ENCODE measurements around the gene CYP21A2. TPM values are rescaled to one million over a fixed set of nuclear protein-coding genes. Genes with fewer than 3 reads are reported as not detected.
A peak's percentile ranks its signal among the peaks of the same experiment; 100 is the strongest.
"Not testable (repeated sequence)": the region's sequence is repeated elsewhere in the genome, so short reads cannot be mapped to it uniquely, and the experiment has no call there.

Gene CYP21A2
- total and polyA plus RNA-seq, 8 donors, result 0.23 to 2.7 (median 0.77) TPM

DNA sequence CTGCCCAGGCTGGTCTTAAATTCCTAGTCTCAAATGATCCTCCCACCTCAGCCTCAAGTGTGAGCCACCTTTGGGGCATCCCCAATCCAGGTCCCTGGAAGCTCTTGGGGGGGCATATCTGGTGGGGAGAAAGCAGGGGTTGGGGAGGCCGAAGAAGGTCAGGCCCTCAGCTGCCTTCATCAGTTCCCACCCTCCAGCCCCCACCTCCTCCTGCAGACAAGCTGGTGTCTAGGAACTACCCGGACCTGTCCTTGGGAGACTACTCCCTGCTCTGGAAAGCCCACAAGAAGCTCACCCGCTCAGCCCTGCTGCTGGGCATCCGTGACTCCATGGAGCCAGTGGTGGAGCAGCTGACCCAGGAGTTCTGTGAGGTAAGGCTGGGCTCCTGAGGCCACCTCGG is 663 bp downstream of the CYP21A2 start:
- ATAC-seq; H3K4me1 ChIP-seq; H3K27me3 ChIP-seq; FAIRE-seq; H3K27ac ChIP-seq; H3K36me3 ChIP-seq; H3K4me3 ChIP-seq; intact Hi-C loops (cut with DNase I); H3K9me3 ChIP-seq: not testable (repeated sequence)
- WGBS, 2 donors, result 62 to 66% methylated on average over 4 of the region's 5 CpGs
- peak in 1 of 6 donors; percentile 6 for DNase-seq

DNA sequence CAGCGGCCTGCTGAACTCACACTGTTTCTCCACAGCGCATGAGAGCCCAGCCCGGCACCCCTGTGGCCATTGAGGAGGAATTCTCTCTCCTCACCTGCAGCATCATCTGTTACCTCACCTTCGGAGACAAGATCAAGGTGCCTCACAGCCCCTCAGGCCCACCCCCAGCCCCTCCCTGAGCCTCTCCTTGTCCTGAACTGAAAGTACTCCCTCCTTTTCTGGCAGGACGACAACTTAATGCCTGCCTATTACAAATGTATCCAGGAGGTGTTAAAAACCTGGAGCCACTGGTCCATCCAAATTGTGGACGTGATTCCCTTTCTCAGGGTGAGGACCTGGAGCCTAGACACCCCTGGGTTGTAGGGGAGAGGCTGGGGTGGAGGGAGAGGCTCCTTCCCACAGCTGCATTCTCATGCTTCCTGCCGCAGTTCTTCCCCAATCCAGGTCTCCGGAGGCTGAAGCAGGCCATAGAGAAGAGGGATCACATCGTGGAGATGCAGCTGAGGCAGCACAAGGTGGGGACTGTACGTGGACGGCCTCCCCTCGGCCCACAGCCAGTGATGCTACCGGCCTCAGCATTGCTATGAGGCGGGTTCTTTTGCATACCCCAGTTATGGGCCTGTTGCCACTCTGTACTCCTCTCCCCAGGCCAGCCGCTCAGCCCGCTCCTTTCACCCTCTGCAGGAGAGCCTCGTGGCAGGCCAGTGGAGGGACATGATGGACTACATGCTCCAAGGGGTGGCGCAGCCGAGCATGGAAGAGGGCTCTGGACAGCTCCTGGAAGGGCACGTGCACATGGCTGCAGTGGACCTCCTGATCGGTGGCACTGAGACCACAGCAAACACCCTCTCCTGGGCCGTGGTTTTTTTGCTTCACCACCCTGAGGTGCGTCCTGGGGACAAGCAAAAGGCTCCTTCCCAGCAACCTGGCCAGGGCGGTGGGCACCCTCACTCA is 1.4 kb downstream of the CYP21A2 start:
- H3K27ac ChIP-seq; H3K27me3 ChIP-seq; ATAC-seq; DNase-seq; H3K4me1 ChIP-seq; intact Hi-C loops (cut with DNase I); H3K36me3 ChIP-seq; H3K4me3 ChIP-seq; FAIRE-seq; H3K9me3 ChIP-seq: not testable (repeated sequence)
- 53 to 80% methylated on average over 13 to 23 of the region's 24 CpGs for WGBS, 2 donors

DNA sequence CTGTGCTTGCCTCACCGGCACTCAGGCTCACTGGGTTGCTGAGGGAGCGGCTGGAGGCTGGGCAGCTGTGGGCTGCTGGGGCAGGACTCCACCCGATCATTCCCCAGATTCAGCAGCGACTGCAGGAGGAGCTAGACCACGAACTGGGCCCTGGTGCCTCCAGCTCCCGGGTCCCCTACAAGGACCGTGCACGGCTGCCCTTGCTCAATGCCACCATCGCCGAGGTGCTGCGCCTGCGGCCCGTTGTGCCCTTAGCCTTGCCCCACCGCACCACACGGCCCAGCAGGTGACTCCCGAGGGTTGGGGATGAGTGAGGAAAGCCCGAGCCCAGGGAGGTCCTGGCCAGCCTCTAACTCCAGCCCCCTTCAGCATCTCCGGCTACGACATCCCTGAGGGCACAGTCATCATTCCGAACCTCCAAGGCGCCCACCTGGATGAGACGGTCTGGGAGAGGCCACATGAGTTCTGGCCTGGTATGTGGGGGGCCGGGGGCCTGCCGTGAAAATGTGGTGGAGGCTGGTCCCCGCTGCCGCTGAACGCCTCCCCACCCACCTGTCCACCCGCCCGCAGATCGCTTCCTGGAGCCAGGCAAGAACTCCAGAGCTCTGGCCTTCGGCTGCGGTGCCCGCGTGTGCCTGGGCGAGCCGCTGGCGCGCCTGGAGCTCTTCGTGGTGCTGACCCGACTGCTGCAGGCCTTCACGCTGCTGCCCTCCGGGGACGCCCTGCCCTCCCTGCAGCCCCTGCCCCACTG is 2.3 kb downstream of the CYP21A2 start:
- FAIRE-seq; H3K27me3 ChIP-seq; H3K9me3 ChIP-seq; ATAC-seq; H3K36me3 ChIP-seq; intact Hi-C loops (cut with DNase I); H3K4me1 ChIP-seq; H3K27ac ChIP-seq; H3K4me3 ChIP-seq; DNase-seq: not testable (repeated sequence)
- WGBS, 2 donors, result 64 to 79% methylated on average over 17 to 23 of the region's 43 CpGs

DNA sequence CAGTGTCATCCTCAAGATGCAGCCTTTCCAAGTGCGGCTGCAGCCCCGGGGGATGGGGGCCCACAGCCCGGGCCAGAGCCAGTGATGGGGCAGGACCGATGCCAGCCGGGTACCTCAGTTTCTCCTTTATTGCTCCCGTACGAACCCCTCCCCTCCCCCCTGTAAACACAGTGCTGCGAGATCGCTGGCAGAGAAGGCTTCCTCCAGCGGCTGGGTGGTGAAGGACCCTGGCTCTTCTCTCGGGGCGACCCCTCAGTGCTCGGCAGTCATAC is 2.8 kb downstream of the CYP21A2 start:
- ATAC-seq; H3K4me3 ChIP-seq; H3K27me3 ChIP-seq; H3K27ac ChIP-seq; H3K36me3 ChIP-seq; H3K4me1 ChIP-seq; H3K9me3 ChIP-seq; DNase-seq; FAIRE-seq; intact Hi-C loops (cut with DNase I): not testable (repeated sequence)
- 59 to 67% methylated on average over 4 to 5 of the region's 13 CpGs for WGBS, 2 donors

DNA sequence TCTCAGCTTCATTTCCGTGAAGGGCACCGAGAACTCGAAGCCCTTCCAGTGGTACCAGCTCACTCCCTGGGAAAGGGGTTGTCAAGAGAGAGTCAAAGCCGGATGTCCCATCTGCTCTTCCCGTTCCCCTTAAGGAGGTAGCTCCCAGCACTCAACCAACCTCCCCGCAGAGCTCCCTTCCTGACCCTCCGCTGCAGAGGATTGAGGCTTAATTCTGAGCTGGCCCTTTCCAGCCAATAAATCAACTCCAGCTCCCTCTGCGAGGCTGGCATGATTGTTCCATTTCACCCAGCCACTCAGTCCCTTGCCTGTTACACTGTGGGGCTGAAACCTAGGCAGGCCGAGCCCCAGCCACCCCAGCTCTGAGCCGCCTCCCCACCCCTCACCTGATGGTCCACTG is 3.2 kb downstream of the CYP21A2 start:
- intact Hi-C loops (cut with DNase I); H3K4me3 ChIP-seq; H3K36me3 ChIP-seq; H3K27ac ChIP-seq; H3K9me3 ChIP-seq; DNase-seq; H3K27me3 ChIP-seq; H3K4me1 ChIP-seq; FAIRE-seq; ATAC-seq: not testable (repeated sequence)
- 59 to 68% methylated on average over 5 to 6 of the region's 10 CpGs for WGBS, 2 donors

DNA sequence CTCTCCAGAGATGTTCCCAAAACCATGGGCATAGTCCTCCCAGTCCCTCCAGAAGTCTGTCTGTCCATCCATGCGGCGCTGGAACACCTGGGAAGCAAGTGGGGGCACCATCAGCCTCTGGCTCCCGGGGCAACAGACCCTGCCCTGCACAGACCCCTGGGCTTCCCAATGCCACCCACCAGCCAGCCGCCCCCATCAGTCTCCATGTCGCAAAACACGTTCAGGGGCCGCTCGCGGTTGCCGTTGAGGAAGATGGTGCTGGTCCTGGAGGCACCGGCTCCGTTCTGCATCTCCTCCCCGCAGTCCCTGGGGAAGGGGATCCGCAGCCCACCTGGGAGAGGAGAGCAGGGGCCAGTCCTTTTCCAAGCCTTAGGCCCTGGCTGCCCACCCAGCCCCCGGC is 4.1 kb downstream of the CYP21A2 start:
- intact Hi-C loops (cut with DNase I); FAIRE-seq; ATAC-seq: not testable (repeated sequence)

DNA sequence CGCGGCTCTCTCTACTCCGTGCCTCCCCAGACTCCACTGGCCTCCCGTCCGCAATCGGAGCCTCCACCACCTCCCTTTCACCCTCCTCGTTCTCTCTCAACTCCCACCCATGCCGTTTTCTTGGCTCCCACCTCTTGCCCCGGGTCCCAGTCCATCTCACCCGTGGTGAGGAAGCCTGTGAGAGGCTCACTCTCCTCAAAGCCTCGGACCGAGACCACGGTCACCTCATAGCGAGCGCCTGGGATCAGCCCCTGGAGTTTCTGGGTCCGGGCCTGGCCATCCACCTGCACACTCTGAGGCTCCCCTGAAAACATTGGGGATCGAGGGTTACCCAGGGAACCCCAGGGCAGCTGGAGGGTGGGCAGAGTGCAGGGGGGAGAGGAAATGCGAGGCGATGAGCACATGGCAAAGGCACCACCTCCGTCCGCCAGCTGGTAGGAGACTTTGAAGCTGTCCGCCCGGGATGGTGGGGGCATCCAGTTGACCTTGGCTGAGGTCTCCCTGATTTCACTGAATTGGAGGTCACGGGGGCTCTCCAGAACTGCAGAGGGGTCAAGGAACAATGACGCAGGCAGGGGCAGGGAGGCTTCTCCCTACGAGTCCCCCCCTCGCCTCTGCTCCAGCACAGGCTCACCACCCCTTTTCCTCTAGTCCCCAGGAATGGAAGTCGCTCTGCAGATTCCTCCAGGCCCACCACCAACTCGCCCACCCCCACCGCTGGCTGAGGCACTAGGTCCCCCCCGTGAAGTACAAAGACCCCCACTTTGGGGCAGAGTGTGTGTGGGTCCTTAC is 5.6 kb downstream of the CYP21A2 start:
- H3K4me1 ChIP-seq; H3K27me3 ChIP-seq; intact Hi-C loops (cut with DNase I); ATAC-seq; H3K27ac ChIP-seq; H3K36me3 ChIP-seq; H3K9me3 ChIP-seq; H3K4me3 ChIP-seq; FAIRE-seq; DNase-seq: not testable (repeated sequence)
- 60 to 82% methylated on average over 13 to 17 of the region's 31 CpGs for WGBS, 2 donors

More for the DNA sequence above, 4.1 kb downstream of the CYP21A2 start:
- H3K27ac ChIP-seq, H3K4me3 ChIP-seq, H3K36me3 ChIP-seq, H3K27me3 ChIP-seq, H3K4me1 ChIP-seq, H3K9me3 ChIP-seq: not testable (repeated sequence)
- DNase-seq, result peak in 1 of 6 donors; percentile 49
- 78 to 88% methylated on average over 11 to 14 of the region's 15 CpGs for WGBS, 2 donors

DNA sequence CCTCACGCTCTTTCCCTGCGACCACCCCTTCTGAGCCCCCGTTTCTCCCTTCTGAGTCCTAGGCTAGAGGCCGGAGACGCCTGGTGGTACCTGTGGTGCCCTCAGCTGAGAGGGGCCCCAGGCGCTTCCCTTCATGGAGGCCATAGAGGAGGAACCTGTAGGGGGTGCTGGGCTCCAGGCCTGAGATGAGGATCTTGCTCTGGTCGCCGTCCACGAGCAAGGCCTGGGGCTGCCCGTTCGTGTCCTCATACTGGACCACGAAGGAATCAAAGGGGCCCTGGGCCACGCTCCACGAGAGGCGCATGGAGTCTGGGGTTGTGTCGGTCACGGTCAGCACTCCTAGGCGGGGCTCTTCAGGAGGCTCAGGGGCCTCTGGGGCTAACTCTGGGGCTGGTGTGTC is 6.7 kb downstream of the CYP21A2 start:
- FAIRE-seq; H3K27me3 ChIP-seq; H3K27ac ChIP-seq; H3K36me3 ChIP-seq; H3K9me3 ChIP-seq; H3K4me1 ChIP-seq; ATAC-seq; DNase-seq; H3K4me3 ChIP-seq; intact Hi-C loops (cut with DNase I): not testable (repeated sequence)
- WGBS, 2 donors, result 76 to 85% methylated on average over 10 to 13 of the region's 18 CpGs
